CD4-positive, alpha-beta T cell treated with Interleukin-17A for 4 hours (primary cell): ENCODE data around the gene TMEM72.

Experiments
- DNase-seq: peaks from one replicate; pipeline ENCODE4 v3.0.0-alpha.2; 2020; ENCODE audit warnings: mixed read lengths

The TMEM72 gene

DNA sequence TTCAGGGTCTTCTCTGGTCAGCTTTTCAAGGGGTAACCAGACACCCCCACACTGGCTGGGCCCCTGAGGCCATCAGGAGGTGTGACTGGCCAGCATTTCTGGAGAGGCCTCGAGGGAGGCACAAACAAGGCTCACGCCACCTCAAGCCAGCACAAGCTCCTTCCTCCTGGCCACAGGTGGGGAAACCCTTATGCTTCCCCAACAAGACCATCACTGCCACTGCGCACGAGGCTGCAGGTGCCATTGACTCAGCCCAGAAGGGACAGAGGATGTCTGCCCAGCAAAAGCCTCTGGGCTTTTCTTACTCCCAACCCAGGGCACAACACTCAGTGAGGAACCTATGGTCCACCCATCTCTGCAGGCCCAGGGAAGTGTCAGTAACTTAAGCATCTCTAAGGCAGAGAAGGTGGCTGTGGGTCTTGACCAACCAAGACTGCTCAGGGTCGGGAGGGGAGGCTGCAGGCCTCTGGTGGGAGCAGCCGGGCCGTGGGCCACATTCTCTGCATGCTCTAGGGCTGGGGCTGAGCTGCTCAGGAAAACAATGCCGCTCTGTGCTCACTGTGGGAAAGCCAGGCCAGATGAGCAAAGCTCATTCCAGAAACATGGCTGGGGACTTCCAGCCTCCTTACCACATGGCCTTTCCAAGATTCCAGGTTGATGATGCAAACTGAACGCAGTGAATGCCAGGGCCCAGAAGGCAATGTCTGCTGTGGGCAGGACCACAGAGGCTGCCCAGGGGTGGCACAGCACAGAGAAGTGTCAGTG, 24.2 kb downstream of the TMEM72 start:
- no peak for DNase-seq

DNA sequence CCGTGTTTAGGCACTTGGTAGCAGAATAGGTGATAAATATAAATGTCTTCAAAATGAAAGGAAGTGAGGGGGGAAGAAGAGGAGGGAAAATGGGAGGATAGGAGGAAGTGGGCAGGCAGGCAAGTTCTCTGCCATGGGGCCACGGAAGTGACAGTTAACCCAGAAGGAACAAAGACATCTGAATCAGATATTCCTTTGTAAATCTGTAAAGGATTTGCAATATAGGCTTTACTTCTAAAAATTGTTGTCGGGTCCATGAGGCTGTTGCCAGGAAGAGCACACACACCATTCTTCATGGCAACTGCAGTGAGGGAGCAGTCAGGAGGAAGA, 24.8 kb downstream of the TMEM72 start:
- no peak for DNase-seq

DNA sequence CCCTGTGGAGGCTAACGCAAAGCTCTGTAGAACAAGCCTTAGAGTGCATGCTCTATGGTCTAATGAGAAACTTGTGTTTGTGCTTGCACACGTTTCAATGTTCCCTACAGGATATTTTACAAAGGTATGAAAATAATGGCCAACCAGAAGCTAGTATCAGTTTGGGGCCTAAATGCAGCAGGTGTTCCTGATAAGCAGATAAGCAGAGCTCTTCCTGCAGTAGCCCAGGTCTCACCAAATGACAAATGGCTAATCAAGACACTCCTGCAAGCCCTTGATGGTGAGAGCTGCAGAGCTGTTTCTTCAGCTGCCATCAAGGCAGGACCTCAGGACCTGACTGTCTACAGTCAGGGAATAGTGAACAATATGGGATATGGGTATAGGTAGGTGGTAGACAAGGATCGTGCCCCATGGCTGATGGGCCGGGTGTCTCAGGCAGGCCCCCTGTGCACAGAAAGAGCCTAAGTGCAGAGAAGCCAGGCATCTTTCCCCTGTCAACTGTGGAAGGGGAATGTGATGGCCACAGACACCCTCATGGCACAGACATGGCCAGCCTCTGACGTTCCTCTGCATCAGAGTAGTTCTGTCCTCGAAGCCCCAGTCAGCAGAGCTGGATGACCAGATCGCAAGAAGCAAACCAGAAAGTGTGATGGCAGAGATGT, 25.3 kb downstream of the TMEM72 start:
- no peak for DNase-seq

GRCh38 chr10:44937196-44938005, 26.3 kb downstream of the TMEM72 start:
- no peak for DNase-seq

- no peak for DNase-seq
Observed at GRCh38 chr10:44938956-44939355, 27.8 kb downstream of the TMEM72 start.

DNA sequence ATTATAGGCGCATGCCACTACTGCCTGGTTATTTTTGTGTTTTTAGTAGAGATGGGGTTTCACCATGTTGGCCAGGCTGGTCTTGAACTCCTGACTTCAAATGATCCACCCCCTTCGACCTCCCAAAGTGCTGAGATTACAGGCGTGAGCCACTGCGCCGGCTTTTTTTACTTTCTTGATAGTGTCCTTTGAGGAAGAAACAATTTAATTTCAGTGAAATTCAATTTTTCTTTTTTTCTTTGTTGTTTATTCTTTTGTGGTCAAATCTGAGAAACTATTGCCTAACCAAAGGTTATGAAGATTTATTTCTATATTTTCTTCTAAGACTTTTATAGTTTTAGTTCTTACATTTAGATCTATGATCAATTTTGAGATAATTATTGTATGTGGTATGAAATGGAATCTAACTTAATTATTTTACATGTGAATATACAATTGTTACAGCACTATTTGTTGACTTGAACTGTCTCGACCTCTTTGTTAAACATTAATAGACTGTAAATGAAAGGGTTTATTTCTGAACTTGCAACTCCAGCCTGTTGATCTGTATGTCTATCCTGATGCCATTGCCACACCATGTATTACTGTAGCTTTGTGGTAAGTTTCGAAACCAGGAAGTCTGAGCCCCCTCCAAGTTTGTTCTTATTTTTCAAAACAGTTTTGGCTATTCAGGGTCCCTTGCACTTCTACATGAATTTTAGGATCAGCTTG, 28.7 kb downstream of the TMEM72 start:
- DNase-seq: no peak

GRCh38 chr10:44944354-44944753, 33.2 kb downstream of the TMEM72 start:
- DNase-seq: no peak

DNA sequence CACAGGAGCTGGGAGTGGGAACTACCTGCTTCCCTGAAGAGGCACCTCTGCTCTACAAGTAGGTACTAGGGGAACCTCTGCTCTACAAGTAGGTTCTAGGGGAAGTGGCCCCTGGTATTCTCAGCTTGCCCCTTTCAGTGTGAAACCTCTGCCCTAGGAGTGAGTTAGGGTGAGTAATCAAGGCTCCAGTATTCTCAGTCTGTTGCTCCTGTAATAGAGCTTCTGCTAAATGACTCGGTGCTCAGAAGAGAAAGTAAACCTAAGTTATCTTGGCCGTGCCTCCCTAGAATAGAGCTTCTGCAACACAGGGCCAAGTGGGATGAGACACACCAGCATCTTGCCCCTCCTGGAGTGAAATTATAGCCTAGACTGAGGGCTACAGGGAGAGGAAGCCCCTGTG, 35.1 kb downstream of the TMEM72 start:
- DNase-seq: no peak

DNA sequence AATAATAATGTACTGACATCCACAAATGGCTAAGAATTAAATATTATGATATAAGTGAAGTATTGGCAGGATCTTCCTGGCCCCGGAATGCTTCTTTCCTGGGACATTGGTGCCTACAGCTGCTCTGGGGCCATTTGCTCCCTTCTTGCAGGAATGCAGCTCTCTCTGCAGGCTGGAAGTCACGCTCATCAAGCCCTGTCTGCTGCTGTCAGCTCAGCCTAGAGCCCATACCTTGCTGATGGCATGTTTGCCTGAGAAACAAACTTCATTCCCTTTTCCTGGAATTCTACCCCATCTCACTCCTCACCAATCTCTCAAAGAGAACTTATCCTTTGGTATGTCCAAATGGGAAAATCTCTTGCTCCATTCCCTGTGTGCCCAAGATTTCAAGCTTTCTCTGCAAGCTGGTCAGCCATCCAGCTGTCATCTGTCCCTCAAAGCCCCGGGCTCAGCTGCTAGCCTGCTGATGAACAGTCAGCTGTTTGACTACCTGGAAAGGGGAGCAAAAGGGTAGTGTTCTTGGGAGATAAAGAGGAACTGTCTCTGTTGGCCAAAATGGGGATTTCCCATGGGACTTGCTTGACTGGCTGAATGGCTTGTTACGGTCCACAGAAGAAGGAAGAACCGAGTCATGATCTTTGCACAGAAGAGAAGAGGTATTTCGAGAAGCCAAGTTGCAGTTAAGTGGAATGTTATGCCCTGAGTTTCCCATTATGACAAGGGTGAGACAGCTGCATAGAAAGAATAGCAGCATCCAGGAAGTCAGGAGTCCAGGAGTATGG, 36.4 kb downstream of the TMEM72 start:
- no peak for DNase-seq

DNA sequence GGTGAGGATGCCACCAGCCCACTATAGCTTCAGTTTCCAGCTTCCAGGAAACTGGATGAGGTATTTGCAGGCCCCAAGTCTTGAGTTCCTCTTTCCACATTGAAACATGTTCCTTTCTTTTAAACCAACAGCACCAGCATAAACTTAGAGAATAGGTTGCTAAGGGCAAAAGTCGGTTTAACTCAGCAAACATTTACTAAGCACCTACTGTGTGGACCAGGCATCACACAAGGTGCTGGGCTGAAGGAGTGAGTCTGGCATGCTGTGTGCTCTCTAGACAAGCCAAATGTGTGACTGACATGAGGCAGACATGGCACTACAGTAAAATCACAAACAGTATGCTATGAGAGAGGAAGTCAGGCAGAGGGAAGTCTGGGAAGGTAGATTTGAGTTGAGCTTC, 37.5 kb downstream of the TMEM72 start:
- no peak for DNase-seq

- DNase-seq: no peak
Observed at GRCh38 chr10:44949127-44949802, 38.1 kb downstream of the TMEM72 start.

GRCh38 chr10:44949915-44950314, 38.8 kb downstream of the TMEM72 start:
- DNase-seq: no peak

- DNase-seq: no peak
Observed at GRCh38 chr10:44950326-44951225, 39.4 kb downstream of the TMEM72 start.

DNA sequence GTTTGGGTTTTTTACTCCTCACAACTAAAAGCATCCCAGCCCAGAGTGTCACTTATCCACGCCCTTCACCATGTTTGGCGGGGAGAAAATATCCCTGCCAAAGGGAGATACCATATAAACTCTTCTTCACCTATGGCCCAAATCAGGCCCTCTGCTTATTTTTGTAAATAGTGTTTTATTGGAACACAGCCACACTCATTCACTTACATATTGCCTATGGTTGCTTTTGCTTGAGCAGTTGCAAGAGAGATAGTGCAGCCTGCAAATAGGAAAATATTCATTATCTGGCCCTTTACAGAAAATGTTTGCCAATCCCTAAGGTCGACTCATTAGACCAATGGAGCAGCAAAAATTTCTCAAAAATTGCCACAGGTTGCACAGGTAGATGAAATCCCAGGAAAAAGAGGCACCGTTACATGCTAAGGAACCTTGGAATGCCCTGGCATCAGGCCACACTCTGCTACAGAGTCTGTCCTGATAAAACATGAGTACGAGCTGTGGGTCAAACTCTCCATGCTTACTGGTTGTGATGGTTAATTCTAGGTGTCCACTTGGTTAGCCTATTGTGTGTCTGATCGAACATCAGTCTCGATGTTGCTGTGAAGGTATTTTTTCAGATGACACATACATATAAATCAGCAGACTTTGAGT, 40.6 kb downstream of the TMEM72 start:
- DNase-seq: no peak

- no peak for DNase-seq
Observed at GRCh38 chr10:44952779-44953231, 41.7 kb downstream of the TMEM72 start.

DNA sequence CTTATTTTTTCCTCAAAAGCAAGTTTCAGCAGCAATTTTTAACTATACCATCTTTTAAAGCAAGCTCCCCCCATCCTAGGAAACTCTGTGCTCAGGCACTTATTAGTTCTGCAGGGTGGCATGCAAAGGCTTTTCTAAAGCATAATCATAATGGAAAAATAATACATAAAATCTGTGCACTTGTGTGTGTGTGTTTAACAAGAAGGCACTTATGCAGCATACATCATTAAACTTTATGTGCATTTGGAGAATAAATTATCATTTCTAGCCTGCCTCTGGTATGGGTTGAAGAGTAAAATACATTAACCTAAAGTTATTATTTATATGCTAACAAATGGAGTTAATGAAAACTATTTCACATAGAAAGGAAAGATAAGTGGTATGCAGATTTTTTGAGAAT, 42.9 kb downstream of the TMEM72 start:
- DNase-seq: no peak

GRCh38 chr10:44954962-44955361, 43.8 kb downstream of the TMEM72 start:
- no peak for DNase-seq

DNA sequence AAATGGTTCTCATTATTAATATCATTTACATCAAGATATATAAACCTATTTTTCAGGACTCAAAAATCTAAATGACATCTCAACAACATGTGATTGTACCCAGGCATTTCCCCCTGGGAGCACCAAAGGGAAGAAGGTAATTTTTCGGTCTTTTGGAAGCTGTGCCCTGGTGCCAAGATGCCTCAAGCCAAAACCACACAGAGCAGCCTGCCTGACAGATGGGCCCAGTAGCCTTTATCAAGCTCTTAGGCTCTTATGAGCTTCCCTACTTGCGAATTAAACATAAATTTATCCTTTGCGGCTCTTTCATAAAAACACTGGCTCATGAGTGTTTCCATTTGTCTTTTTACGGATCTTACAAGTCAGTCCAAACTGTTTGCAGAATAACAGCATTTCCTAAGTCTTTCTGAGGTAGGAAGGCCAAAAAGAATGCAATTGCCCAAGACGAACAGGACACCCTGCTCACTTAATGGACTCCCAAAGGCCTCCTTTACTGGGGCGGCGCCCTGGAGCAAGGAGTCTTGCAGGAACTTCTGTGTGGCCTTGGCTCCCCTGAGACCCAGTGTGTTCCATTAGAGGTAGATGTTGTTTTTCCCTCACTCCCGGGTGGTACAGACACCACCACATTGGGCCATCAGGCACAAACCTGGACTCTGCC, 44.4 kb downstream of the TMEM72 start:
- no peak for DNase-seq

DNA sequence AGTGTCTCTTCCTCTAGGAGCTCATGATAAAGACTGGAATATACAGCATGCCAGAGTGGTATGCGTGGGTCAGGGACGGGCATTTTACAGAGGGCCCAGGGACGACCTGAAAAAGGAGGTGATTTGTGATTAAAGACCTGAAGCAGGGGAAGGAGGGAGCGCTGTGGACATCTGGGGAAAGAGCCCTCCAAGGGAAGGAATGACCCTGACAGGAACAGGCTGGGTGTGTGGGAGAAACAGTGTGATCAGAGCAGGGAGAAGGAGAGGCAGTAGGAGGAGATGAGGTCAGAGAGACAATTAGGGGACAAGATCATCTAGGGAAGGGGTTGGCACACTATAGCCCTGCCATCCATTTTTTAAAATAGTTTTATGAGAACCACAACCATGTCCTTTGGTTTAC, 45.1 kb downstream of the TMEM72 start:
- DNase-seq: no peak
